ENCODE data around the gene OVOL3. TPM values are rescaled to one million over a fixed set of nuclear protein-coding genes. Genes with fewer than 3 reads are reported as not detected.

OVOL3 gene
- total RNA-seq, result not detected in 2 replicates

DNA sequence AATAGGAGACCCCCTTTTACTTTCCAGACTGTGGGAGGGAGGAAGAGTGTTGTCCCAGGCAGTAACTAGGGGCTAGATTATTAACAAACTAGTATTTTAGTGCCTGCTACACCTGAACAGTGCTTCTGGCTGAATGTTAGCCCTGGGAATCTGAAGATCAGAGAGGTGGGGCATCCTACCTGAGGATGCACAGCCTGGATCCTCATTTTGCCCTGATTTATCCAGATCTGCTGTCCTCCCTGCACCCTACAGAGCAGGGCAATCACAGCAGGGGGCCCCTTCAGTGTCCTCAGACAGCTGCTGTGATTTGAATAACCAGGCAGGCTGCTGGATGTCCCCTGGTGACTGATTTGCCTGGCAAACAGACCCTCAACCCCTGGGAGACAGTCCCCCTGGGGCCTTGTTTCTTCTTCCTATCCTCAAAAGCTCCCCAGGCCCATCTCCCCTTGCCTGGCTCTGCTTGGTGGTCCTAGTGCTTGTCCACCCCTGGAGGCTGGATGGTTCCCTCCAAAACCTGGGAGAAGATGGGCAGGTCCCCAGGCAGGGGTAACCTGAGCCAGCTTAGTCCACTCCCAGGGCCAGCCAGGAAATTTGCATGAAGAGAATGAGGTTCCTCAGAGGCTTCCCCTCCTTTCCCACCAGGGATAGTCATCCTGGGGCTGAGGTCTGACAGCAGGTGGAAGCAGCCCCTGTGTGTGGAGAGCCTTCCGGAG lies at the start of gene OVOL3:
OVOL3 (plus strand) TSS at position 657 of the 713 bp plus-strand sequence. CDS start 60 bp downstream, outside the sequence.

GRCh38 chr19:36114721-36115452 lies 3.9 kb downstream of the OVOL3 start, which contains the start of gene POLR2I:
POLR2I (minus strand) TSS chr19:36114875; CDS start chr19:36114856, 19 bp downstream.

DNA sequence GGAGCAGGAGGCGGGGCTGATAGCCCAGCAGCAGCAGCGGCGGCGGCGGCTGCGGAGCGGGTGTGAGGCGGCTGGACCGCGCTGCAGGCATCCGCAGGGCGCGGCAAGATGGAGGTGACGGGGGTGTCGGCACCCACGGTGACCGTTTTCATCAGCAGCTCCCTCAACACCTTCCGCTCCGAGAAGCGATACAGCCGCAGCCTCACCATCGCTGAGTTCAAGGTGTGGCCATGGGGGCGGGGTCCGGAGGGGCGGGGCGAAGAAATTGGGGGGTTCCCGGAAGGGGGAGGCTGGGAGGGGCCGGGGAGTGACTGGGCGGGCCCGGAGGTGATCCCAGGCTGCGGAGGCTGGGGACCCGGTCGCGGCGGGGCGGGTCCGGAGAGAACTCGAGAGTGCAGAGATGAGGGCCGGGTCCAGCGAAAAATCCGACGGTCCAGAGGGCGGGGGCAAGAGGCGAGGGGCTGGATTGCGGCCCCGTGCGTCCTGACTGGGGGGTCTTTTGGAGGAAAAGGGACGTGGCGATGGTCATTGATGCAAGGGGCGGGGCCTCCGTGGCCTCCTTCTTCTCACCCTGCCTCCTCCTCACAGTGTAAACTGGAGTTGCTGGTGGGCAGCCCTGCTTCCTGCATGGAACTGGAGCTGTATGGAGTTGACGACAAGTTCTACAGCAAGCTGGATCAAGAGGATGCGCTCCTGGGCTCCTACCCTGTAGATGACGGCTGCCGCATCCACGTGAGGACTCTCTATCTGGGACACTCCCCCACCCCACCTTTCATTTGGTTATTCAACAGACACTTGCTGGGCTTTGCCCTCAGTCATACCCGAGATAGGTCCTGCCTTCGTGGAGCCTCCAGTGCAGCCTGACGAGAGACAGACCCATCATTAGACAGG lies 4.8 kb downstream of the OVOL3 start, which contains the start of gene TBCB:
TBCB (plus strand) TSS at position 16 of the 891 bp plus-strand sequence; CDS start at position 109, 93 bp downstream.

DNA sequence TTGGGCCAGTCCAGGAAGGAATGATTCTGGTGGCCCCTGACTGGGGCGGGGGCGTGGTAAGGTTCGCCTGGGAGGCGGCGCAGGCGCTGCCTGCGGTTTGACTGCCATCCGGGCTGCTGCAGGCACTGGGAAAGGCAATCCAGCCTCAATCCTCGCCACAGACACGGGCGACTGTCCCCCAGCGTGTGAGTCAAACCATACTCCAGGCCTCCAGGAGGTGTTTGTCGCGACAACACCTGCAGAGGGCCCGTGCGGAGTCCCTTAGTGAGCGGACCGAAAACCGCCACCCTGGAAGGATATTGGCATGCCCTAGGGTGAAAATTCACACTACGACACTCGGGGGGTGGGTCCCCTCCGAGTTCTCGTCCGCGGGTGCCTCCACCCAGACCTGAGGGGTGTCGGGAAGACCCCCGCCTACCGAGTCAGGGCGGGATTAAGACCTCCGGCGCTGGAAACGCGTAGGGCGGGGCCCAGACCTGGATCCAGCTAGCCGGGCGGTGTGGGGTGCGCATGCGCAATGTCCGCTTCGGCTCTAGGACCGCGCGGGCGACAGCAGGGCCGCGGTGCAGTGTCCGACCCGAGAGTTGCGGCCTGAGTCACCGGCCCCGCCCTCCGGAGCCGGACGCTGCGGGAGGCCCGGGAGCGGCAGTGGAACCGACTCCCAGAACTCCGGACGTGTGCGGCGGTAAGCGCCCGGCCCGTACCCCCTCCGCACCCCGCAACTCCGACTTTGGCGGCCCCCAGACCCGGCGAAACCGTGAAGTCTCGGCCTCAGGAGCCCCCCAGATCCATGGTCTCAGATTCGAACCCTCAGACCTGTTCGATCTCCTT lies 28.7 kb downstream of the OVOL3 start, which contains the start of gene CAPNS1:
CAPNS1 (plus strand) TSS at position 594 of the 831 bp plus-strand sequence. CDS start 946 bp downstream, outside the sequence.

DNA sequence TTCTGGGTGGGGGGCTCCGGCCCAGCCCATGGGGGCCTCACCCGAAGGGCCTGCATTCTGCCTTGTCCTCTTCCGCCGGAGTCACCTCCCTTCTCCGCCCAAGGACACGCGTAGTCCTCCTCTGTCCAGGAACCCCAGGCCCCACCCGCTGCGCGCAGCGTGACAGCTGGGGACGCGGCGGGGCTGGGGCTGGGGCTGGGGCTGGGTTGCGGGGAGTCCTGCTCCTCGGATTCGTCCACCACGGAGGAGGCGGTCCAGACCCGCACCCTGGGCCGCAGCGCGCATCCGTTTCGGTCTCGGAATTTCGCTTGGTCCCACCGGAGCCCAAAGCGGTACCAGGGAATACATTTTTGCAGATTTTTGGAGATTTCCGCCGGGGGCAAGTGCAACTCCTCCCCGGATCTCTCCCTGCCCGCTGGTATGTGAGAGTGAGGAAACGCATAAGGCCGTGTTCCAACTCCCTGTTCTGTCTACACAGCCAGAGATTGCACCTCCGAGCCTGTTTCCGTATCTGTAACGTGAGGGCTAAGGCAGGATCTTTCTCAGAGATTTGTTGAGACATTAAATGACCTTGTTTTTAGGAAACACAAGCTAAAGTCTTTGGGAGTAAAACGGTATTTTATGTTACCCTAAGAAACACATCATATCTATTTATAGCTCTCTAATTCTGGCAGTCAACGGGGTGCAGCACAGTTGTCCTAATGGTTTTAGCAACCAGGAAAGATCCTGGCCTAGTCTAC lies 41.6 kb downstream of the OVOL3 start, which contains the start of gene COX7A1:
COX7A1 (minus strand) TSS at position 96 of the 740 bp plus-strand sequence; CDS start at position 56, 40 bp downstream.

Other genes starting within 250 kb of the OVOL3 start
- gene APLP1, start 242.6 kb upstream of the OVOL3 start, total RNA-seq, result 8.9 and 27.8 TPM in 2 replicates
- 0.34 and 1.5 TPM in 2 replicates for gene NFKBID, start 210.6 kb upstream of the OVOL3 start, total RNA-seq
- not detected in 2 replicates for gene HCST, start 208.6 kb upstream of the OVOL3 start, total RNA-seq
- not detected in 2 replicates for gene TYROBP, start 202.8 kb upstream of the OVOL3 start, total RNA-seq
- gene LRFN3, start 174.8 kb upstream of the OVOL3 start, total RNA-seq, result 8.6 and 9.7 TPM in 2 replicates
- gene SDHAF1, start 116.0 kb upstream of the OVOL3 start, total RNA-seq, result 37.3 and 43.3 TPM in 2 replicates
- 0.35 TPM in 1 of 2 replicates, not detected in the other for gene SYNE4, start 102.3 kb upstream of the OVOL3 start, total RNA-seq
- 20.9 and 23.7 TPM in 2 replicates for gene ALKBH6, start 96.9 kb upstream of the OVOL3 start, total RNA-seq
- gene CLIP3, start 78.3 kb upstream of the OVOL3 start, total RNA-seq, result 18.4 and 29.3 TPM in 2 replicates
- gene THAP8, start 56.9 kb upstream of the OVOL3 start, total RNA-seq, result 11.9 and 20.5 TPM in 2 replicates
- gene WDR62, start 56.2 kb upstream of the OVOL3 start, total RNA-seq, result 0.09 and 1.2 TPM in 2 replicates
- gene POLR2I, start 3.7 kb downstream of the OVOL3 start, total RNA-seq, result 34.4 and 47.3 TPM in 2 replicates
- gene TBCB, start 4.3 kb downstream of the OVOL3 start, total RNA-seq, result 159 and 271 TPM in 2 replicates
- gene CAPNS1, start 28.9 kb downstream of the OVOL3 start, total RNA-seq, result 190 and 422 TPM in 2 replicates
- gene COX7A1, start 41.3 kb downstream of the OVOL3 start, total RNA-seq, result 17.6 and 22.8 TPM in 2 replicates
- 1.2 and 2.7 TPM in 2 replicates for gene ZNF565, start 103.5 kb downstream of the OVOL3 start, total RNA-seq
- 49.5 and 60.3 TPM in 2 replicates for gene ZNF146, start 104.0 kb downstream of the OVOL3 start, total RNA-seq

All from pericardium fibroblast (primary cell).